GM04503 (cell line): ENCODE measurements around the gene KCNN3.

ENCODE experiments used
- DNase-seq: peaks from one replicate; pipeline ENCODE4 v3.0.0-alpha.2; 2012; ENCODE audit warnings: low read depth

The KCNN3 gene

GRCh38 chr1:154726896-154727753 is 143.0 kb downstream of the KCNN3 start:
- no peak for DNase-seq

GRCh38 chr1:154726443-154726842 is 143.6 kb downstream of the KCNN3 start:
- no peak for DNase-seq

GRCh38 chr1:154725865-154726264 is 144.2 kb downstream of the KCNN3 start:
- no peak for DNase-seq

GRCh38 chr1:154720328-154721297 is 149.5 kb downstream of the KCNN3 start:
- DNase-seq, result no peak

GRCh38 chr1:154719586-154720327 is 150.3 kb downstream of the KCNN3 start:
- no peak for DNase-seq

- DNase-seq, result no peak
Observed at GRCh38 chr1:154718566-154718965, 151.5 kb downstream of the KCNN3 start.

- DNase-seq, result no peak
Observed at GRCh38 chr1:154717528-154717924, 152.6 kb downstream of the KCNN3 start.

DNA sequence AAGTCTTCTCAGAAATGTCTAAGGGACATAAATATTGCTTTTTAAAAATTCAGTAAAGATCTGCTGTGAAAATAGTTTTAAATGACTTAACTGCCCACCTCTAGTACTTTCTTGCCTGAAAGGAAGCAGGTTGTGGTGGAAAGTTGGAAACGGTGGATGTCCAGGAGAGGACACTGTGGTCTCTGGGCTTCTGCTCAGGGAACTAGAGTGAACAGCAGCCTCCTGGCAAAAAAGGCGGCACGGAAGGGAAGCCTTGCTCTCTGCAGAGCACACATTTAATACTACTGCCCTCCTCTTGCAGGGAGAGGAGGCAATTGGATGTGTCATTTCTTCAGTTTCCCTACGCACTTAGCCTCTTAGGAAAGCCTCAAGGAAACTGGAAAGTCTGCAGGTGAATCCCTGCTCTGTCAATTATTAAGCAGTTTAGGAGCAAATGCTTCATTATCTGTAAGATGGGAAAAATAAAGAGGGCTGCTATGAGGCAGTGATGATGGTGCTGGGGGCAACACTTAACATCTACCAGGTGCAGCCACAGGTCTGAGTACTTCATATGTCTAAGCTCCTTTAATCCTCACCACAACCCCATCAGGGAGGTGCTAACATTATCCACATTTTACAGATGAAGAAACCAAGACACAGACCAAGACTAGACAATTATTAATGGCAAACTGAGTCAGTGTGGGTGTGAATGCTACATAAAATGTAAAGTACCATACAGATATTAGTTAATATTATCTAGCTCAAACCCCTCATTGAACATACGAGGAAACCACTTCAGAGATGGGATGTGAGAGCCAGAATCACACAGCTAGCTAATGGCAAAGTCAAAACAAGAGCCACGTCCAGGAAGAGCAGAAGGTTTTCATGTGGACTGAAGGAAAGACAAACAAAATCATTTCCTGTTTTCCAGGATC is 153.2 kb downstream of the KCNN3 start:
- DNase-seq, result no peak

DNA sequence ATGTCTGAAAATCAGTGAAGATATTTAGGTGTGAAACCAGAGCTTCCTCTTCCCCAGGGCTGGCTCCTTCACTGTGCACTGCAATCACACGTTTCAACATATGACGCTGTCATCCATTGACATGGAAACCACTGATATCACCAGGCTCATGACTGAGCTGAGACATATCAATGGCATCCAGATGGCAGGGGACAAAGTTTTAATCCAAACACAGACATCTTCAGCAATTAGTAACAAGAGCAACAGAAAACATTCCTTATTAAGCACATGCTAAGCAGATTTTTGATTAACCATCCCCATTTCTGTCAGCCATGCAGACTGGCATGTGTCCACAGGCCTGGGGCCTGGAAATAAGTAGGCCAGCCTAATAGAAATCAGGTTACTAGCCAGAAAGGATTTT is 154.1 kb downstream of the KCNN3 start:
- no peak for DNase-seq

- DNase-seq, result no peak
Observed at GRCh38 chr1:154715385-154715784, 154.7 kb downstream of the KCNN3 start.

DNA sequence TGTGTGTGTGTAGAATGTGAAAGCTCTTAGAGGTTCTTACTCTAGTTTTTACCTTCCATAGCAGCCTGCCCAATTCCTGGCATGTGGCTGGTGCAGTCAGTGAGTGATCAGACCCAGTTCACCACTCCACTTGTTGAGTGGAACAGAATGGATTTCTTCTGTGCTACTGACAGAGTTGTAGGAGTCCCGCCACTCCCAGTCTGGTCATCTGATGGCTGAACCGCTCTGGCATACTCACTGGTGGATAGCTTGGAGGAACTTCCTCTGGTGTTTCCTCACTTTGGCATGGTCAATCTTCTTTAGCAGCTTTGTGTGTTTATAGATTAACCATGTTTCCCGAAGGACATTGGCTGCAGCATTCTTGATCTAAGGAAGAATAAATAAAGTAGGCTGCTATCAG is 155.4 kb downstream of the KCNN3 start:
- DNase-seq, result no peak

- no peak for DNase-seq
Observed at GRCh38 chr1:154714052-154714623, 155.9 kb downstream of the KCNN3 start.

DNA sequence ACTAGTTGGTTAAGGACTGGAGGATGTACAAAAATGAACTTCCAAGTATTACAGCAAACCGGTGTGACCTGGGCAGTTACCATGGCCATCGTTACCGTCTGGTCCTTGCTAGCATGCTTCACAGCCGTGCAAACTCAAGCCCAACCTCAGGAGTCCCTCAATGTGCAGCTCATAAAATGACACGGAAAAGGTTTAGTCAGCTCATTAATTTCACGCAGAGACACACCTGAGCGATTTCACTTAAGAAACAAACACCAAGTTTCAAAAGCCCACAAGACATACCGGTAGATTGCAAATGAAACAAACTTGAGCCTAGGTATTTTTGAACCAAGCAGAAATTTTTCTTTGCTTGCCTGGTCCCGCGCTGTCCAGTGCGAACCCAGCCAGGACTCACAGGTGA is 157.1 kb downstream of the KCNN3 start:
- no peak for DNase-seq

GRCh38 chr1:154712166-154712810 is 157.8 kb downstream of the KCNN3 start:
- no peak for DNase-seq

DNA sequence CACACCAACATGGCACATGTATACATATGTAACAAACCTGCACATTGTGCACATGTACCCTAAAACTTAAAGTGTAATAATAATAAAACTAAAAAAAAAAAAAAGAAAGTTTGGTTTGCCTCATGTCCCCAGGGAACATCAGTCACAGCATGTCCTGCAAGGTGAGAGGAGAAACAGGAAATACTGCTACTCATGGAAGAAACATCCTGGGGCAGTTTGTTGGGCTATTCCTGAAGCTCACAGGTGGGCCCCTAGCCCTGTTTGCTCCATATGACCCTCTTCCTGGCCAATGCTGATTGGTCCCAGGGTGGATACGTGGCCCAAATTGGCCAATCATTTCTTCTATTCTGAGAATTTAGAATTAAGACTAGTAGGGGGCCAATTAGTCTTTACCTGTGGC is 158.7 kb downstream of the KCNN3 start:
- DNase-seq, result no peak

DNA sequence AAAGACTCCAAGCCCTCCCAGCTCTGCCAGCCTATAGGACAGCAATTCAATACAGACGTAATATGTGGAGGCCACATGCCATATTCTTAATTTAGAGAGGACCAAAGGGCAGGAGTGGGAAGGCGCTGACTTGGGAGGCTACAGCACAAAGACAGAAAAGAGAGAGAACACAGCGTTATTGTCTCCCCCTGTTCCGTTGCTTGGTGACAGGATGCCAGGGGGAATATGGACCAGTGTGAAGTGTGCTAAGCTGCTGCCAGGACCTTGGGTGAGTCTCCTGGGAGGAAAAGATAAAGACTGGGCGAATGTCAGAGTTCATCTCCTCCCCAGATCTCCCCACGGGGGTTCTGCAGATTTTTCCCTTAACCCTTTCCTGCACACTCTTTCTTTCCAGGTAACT is 160.0 kb downstream of the KCNN3 start:
- DNase-seq, result no peak

GRCh38 chr1:154707901-154708463 is 162.1 kb downstream of the KCNN3 start:
- DNase-seq, result no peak

DNA sequence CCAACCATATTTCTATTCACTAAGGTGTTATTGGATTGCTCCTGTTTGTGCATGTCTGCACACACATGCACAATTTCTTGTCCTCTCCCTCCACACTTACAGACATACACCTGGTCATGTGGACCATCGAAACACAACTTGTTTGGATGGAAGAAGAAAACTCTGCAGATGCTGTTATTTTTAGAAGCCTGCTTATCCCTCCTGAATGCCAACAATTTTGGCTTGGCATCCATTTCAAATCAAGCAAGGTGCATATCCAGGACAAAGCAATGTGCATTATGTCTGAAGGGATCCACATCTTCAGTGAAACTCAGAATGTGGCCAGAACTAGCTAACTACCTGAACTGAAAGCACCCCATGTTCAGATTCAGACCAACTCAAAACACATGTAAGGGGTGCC is 163.2 kb downstream of the KCNN3 start:
- DNase-seq, result no peak

DNA sequence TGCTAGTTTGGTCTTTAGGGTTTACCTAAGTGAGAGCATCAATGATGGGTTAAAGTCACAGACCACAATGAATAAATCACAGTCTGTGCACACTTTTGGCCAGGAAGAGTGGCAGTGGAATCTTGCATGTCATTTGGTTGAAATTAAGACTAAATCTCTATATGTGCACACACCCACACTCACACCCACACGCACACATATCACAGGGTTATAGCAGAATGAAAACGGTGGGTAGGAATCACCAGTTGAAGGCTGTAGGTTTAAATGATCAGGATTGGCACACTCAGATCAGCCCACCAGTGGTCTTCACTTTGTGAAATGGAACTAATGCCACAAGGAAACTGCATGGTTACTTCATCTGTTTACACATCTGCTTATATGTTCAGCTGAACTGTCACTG is 164.5 kb downstream of the KCNN3 start:
- DNase-seq, result no peak

- no peak for DNase-seq
Observed at GRCh38 chr1:154703170-154703569, 166.9 kb downstream of the KCNN3 start.
